Esophagus squamous epithelium (tissue), 4 donors: Measurements from ENCODE around the gene ADGRB3.

Source experiments
- CTCF ChIP-seq, 6 experiments: fragments of 450-650 bp in 4 of 6; fragments of 200-600 bp in 2 of 6; sonication (generic) in 2 of 6; IDR thresholded peaks; one replicate each; pipeline ENCODE4 v1.5.1; 2016 to 2019; ENCODE audit warnings: antibody characterized with exemption in 6 of 6, mild to moderate bottlenecking in 4 of 6, moderate library complexity in 4 of 6
- POLR2A ChIP-seq, 4 donors: fragments of 450-650 bp; IDR thresholded peaks; one replicate each; pipeline ENCODE4 v1.6.1; 2017; ENCODE audit warnings: antibody characterized with exemption in 4 of 4, mild to moderate bottlenecking in 4 of 4, moderate library complexity in 3 of 4

GRCh38 chr6:69339163-69339550 lies 704.1 kb downstream of the ADGRB3 start:
- no peak for TF ChIP-seq POLR2A (IDR thresholded peaks at IDR 0.05)
- TF ChIP-seq CTCF (IDR thresholded peaks at IDR 0.05), result no peak
